HepG2 (cell line): ENCODE measurements around the gene NELFCD. TPM values are rescaled to one million over a fixed set of nuclear protein-coding genes. Genes with fewer than 3 reads are reported as not detected.

Experiments used
- AGO2 ChIP-seq: fragments of 200-400 bp; formaldehyde crosslinking; optimal IDR thresholded peaks from 2 replicates; pipeline ENCODE3; 2017; ENCODE audit warnings: mild to moderate bottlenecking, low read depth, low read length, moderate library complexity
- ATRX ChIP-seq: sonication (generic); formaldehyde crosslinking; IDR thresholded peaks from 2 replicates; pipeline ENCODE4 v1.4.0; 2020; ENCODE audit warnings: missing genetic modification reagents, borderline replicate concordance
- ESRRA ChIP-seq: sonication (generic); formaldehyde crosslinking; IDR thresholded peaks from 2 replicates; pipeline ENCODE4 v1.5.1; 2020; ENCODE audit warnings: mild to moderate bottlenecking, low read depth, missing genetic modification reagents
- FOXJ3 ChIP-seq: sonication (generic); formaldehyde crosslinking; IDR thresholded peaks from 2 replicates; pipeline ENCODE4 v1.4.0; 2020; ENCODE audit warnings: missing genetic modification reagents, mild to moderate bottlenecking, borderline replicate concordance
- GTF3A ChIP-seq: sonication (generic); formaldehyde crosslinking; conservative IDR thresholded peaks from 2 replicates; pipeline ENCODE4 v1.4.0; 2020; ENCODE audit warnings: mild to moderate bottlenecking, missing genetic modification reagents
- HMGA1 ChIP-seq: sonication (generic); formaldehyde crosslinking; conservative IDR thresholded peaks from 2 replicates; pipeline ENCODE4 v1.4.0; 2020; ENCODE audit warnings: missing genetic modification reagents
- IRF1 ChIP-seq: sonication (generic); formaldehyde crosslinking; IDR thresholded peaks from 2 replicates; pipeline ENCODE4 v1.4.0; 2020; ENCODE audit warnings: low read depth, mild to moderate bottlenecking, missing genetic modification reagents
- MAFK ChIP-seq, 2 experiments: IDR thresholded peaks in 1 of 2; conservative IDR thresholded peaks in 1 of 2; 2 replicates each; pipeline ENCODE4 v1.6.1; 2011; ENCODE audit warnings: improper control_type of control experiment in 2 of 2, low read length in 2 of 2
- MBD4 ChIP-seq: IDR thresholded peaks from 2 replicates; pipeline ENCODE4 v1.6.1; 2012; ENCODE audit warnings: low read length, inconsistent platforms, borderline replicate concordance
- PHB2 ChIP-seq: fragments of 450-650 bp; IDR thresholded peaks from 2 replicates; pipeline ENCODE4 v1.6.1; 2018; ENCODE audit not compliant: partially characterized antibody
- RARA ChIP-seq: IDR thresholded peaks from 2 replicates; pipeline ENCODE4 v1.6.1; 2016; ENCODE audit warnings: missing genetic modification reagents, missing compliant biosample characterization
- RFXANK ChIP-seq: IDR thresholded peaks from 2 replicates; pipeline ENCODE4 v1.6.1; 2016
- ZC3H13 ChIP-seq: sonication (generic); formaldehyde crosslinking; IDR thresholded peaks from 2 replicates; pipeline ENCODE4 v1.8.1; 2023; ENCODE audit warnings: mild to moderate bottlenecking, missing genetic modification reagents, moderate library complexity
- ZNF180 ChIP-seq: sonication (generic); formaldehyde crosslinking; IDR thresholded peaks from 2 replicates; pipeline ENCODE4 v1.4.0; 2020; ENCODE audit warnings: low read depth, missing genetic modification reagents, borderline replicate concordance
- ZNF234 ChIP-seq: sonication (generic); formaldehyde crosslinking; conservative IDR thresholded peaks from 2 replicates; pipeline ENCODE4 v1.5.1; 2020; ENCODE audit warnings: mild to moderate bottlenecking, missing genetic modification reagents
- ZNF263 ChIP-seq: sonication (generic); formaldehyde crosslinking; IDR thresholded peaks from 2 replicates; pipeline ENCODE4 v1.4.0; 2020; ENCODE audit warnings: missing genetic modification reagents
- ZNF407 ChIP-seq: sonication (generic); formaldehyde crosslinking; IDR thresholded peaks from one replicate; pipeline ENCODE4 v1.5.1; 2020; ENCODE audit warnings: mild to moderate bottlenecking, missing genetic modification reagents; ENCODE audit errors: not compliant biosample characterization
- ZNF432 ChIP-seq: sonication (generic); formaldehyde crosslinking; IDR thresholded peaks from 2 replicates; pipeline ENCODE4 v1.5.0; 2020; ENCODE audit warnings: missing genetic modification reagents, mild to moderate bottlenecking, borderline replicate concordance
- ZNF678 ChIP-seq: sonication (generic); formaldehyde crosslinking; IDR thresholded peaks from 2 replicates; pipeline ENCODE4 v1.4.0; 2020; ENCODE audit warnings: mild to moderate bottlenecking, missing genetic modification reagents
- ZNF75D ChIP-seq: sonication (generic); formaldehyde crosslinking; IDR thresholded peaks from 2 replicates; pipeline ENCODE4 v1.8.1; 2023; ENCODE audit warnings: missing genetic modification reagents, mild to moderate bottlenecking, borderline replicate concordance
- ZNF891 ChIP-seq: sonication (generic); formaldehyde crosslinking; IDR thresholded peaks from 2 replicates; pipeline ENCODE4 v1.5.0; 2020; ENCODE audit warnings: mild to moderate bottlenecking, missing genetic modification reagents
- ZSCAN20 ChIP-seq: sonication (generic); formaldehyde crosslinking; IDR thresholded peaks from 2 replicates; pipeline ENCODE4 v1.4.0; 2020; ENCODE audit warnings: missing genetic modification reagents, mild to moderate bottlenecking, borderline replicate concordance
- polyA plus RNA-seq, 8 experiments: library from polyadenylated mRNA; depleted of rRNA in 3 of 8; stranded (reverse) in 7 of 8; unstranded in 1 of 8; fragments of >200 nt; fragmentation: Illumina TruSeq in 4 of 8; extraction: Trizol in 4 of 8; gene quantifications; 2 replicates each; pipeline versions ENCODE4 v1.2.1 to v1.2.3, GENCODE V29; 2011 to 2016; ENCODE audit warnings: low read depth in 4 of 8, missing spikeins in 1 of 8, mixed read lengths in 1 of 8; ENCODE audit not compliant: insufficient read depth in 1 of 8
- total RNA-seq, 5 experiments: library from RNA; depleted of rRNA; stranded (reverse); fragments of >200 nt; fragmentation: Illumina TruSeq; extraction: Trizol; gene quantifications; 2 replicates each; pipeline ENCODE4 v1.2.3, GENCODE V29; 2016; ENCODE audit warnings: low read depth in 1 of 5

NELFCD gene
- total and polyA plus RNA-seq, 2 of the 13 experiments (the other 11 are each of a cell fraction or from before 2014, with no cell fraction given), result 159 to 203 TPM

GRCh38 chr20:59013031-59013951, 32.2 kb downstream of the NELFCD start (continued):
- no peak for TF ChIP-seq IRF1 (CRISPR knock-in tag)
- TF ChIP-seq RARA (CRISPR knock-in tag), result no peak
- no peak for TF ChIP-seq AGO2
- TF ChIP-seq ZNF678 (CRISPR knock-in tag), result no peak
- TF ChIP-seq ATRX, result no peak
- no peak for TF ChIP-seq HMGA1 (CRISPR knock-in tag)
- no peak for TF ChIP-seq FOXJ3 (CRISPR knock-in tag)
- 0 out of 2 replicates have a peak, but pooled peaks have one; percentile 28 for TF ChIP-seq ZNF432 (CRISPR knock-in tag)
- TF ChIP-seq ZNF234 (CRISPR knock-in tag), result no peak
- no peak for TF ChIP-seq ESRRA (CRISPR knock-in tag)
- TF ChIP-seq ZC3H13 (CRISPR knock-in tag), result no peak
- TF ChIP-seq ZNF263 (CRISPR knock-in tag), result 0 out of 2 replicates have a peak, but pooled peaks have one; percentile 15
- TF ChIP-seq PHB2, result no peak
- no peak for TF ChIP-seq ZNF75D (CRISPR knock-in tag)
- TF ChIP-seq ZNF407 (CRISPR knock-in tag), result no peak
- no peak for TF ChIP-seq RFXANK (CRISPR knock-in tag)
- 0 out of 2 replicates have a peak, but pooled peaks have one; percentile 31 for TF ChIP-seq ZSCAN20 (CRISPR knock-in tag)
- no peak for TF ChIP-seq MAFK (conservative IDR thresholded peaks at IDR 0.05 in 1 of 2, IDR thresholded peaks at IDR 0.05 in 1 of 2; ENCODE audit: low read length in 2 of 2)
- TF ChIP-seq ZNF891 (CRISPR knock-in tag), result peak; percentile 62; the same call in 1 of the 2 replicates
- no peak for TF ChIP-seq GTF3A
- TF ChIP-seq MBD4, result no peak
- no peak for TF ChIP-seq ZNF180 (CRISPR knock-in tag)
